Heart left ventricle (tissue), 16 donors: Measurements from ENCODE around the gene RNF183. TPM values are rescaled to one million over a fixed set of nuclear protein-coding genes. Genes with fewer than 3 reads are reported as not detected.

Experiments
- ATAC-seq, 4 donors: fragments of 200-7000 bp; cut with Tn5 transposase; one replicate each; pipeline ENCODE4 v1.9.1; 2020 to 2022; ENCODE audit warnings: moderate library complexity in 4 of 4, mild to moderate bottlenecking in 3 of 4, moderate number of reproducible peaks in 1 of 4
- DNase-seq, 5 donors: peaks; one replicate each; pipeline ENCODE4 v3.0.0-alpha.2; 2020
- H3K27ac ChIP-seq, 12 donors: fragments of 200-600 bp; sonication (generic) in 4 of 12; one replicate each; pipeline versions ENCODE4 v1.5.0 to v1.8.0; 2016 to 2022; ENCODE audit warnings: mild to moderate bottlenecking in 2 of 12
- H3K27me3 ChIP-seq, 9 donors: fragments of 200-600 bp; sonication (generic) in 2 of 9; one replicate each; pipeline versions ENCODE4 v1.5.1 to v1.8.0; 2016 to 2022; ENCODE audit warnings: mild to moderate bottlenecking in 3 of 9
- H3K36me3 ChIP-seq, 9 donors: fragments of 200-600 bp; sonication (generic) in 2 of 9; one replicate each; pipeline versions ENCODE4 v1.5.0 to v1.8.0; 2018 to 2022; ENCODE audit warnings: mild to moderate bottlenecking in 2 of 9
- H3K4me1 ChIP-seq, 12 donors: fragments of 200-600 bp; sonication (generic) in 4 of 12; one replicate each; pipeline versions ENCODE4 v1.5.0 to v1.8.0; 2016 to 2022; ENCODE audit warnings: mild to moderate bottlenecking in 3 of 12
- H3K4me3 ChIP-seq, 12 donors: fragments of 200-600 bp; sonication (generic) in 4 of 12; one replicate each; pipeline versions ENCODE4 v1.5.0 to v1.8.0; 2017 to 2022; ENCODE audit warnings: mild to moderate bottlenecking in 9 of 12, moderate library complexity in 4 of 12
- H3K9me3 ChIP-seq, 12 donors: fragments of 200-600 bp; sonication (generic) in 4 of 12; one replicate each; pipeline versions ENCODE4 v1.5.0 to v1.8.0; 2016 to 2022; ENCODE audit warnings: mild to moderate bottlenecking in 1 of 12
- POLR2A ChIP-seq, 2 donors: fragments of 450-650 bp; IDR thresholded peaks; one replicate each; pipeline ENCODE4 v1.6.1; 2017; ENCODE audit warnings: antibody characterized with exemption in 2 of 2, mild to moderate bottlenecking in 2 of 2, moderate library complexity in 2 of 2
- WGBS, 4 donors: extraction: QIAGEN DNeasy Blood & Tissue Kit in 2 of 4; methylation state at CpG; one replicate each; pipeline versions ENCODE4 v1.1.5 to v1.1.7; 2013 to 2018; 5-methylcytosine and 5-hydroxymethylcytosine counted together
- intact Hi-C, 10 donors: fragments of 100-400 bp; cut with DNase I; formaldehyde crosslinking; loops; one replicate each; pipeline versions ENCODE4 v1.11.1 to v1.14.2; 2022
- polyA plus RNA-seq, 2 donors: library from polyadenylated mRNA; stranded (reverse); fragments of 200-250 nt; gene quantifications; one replicate each; pipeline ENCODE4 v1.2.3, GENCODE V29; 2013
- total RNA-seq, 9 donors: library from RNA; depleted of rRNA in 2 of 9; stranded (reverse); fragments of >200 nt in 2 of 9; fragmentation: NEBNext Ultra II Directional in 3 of 9; extraction: Animal tissue kit (Norgen Biotek cat#: 25700) in 3 of 9; gene quantifications; one replicate each; pipeline versions ENCODE4 v1.1.0 to v1.2.4, GENCODE V29; 2016 to 2023
- TF ChIP-seq, protein P1 (sequence below), 12 donors: fragments of 200-600 bp; sonication (generic) in 4 of 12; IDR thresholded peaks; one replicate each; pipeline versions ENCODE4 v1.5.0 to v1.8.0; 2018 to 2022; ENCODE audit warnings: antibody characterized with exemption in 12 of 12, mild to moderate bottlenecking in 5 of 12
- donor health status: ischemic (EF 13 %, LVEDD 7.1; RV severe dilation, severe dysfunction).
- donor health status: healthy with polysubstance abuse.
- donor health status: DM: no; HTN: yes; CAD: no.
- donor health status: DM: no; HTN: no; CAD: no.
- donor health status: ischemic (EF 25% LVEDD 6.9; RV normal size, moderate dysfunction).
- donor health status: ischemic (EF 25% LVEDD 5.7; RV mildly dilated, moderate dysfunction).
- donor health status: healthy.
- donor health status: DM: yes; HTN: yes; CAD: no.
- donor health status: ischemic (EF 35%, LVEDD 5.7; RV mildly dilated, moderate dysfunction).
- donor health status: nonischemic (EF 11% LVEDD 7.7; RV severe dilation, severe dysfunction).
- donor health status: DM: yes; HTN: yes; CAD: no.
- donor health status: PGD.
- donor health status: ischemic (EF 29% LVEDD 5.4; RV normal size, mild dysfunction).
- donor health status: nonischemic (EF 23%, LVEDD 6.1; RV moderate dilation, normal function).

RNF183 gene
- total and polyA plus RNA-seq, 11 donors: 0.04 TPM; not detected in 10

DNA sequence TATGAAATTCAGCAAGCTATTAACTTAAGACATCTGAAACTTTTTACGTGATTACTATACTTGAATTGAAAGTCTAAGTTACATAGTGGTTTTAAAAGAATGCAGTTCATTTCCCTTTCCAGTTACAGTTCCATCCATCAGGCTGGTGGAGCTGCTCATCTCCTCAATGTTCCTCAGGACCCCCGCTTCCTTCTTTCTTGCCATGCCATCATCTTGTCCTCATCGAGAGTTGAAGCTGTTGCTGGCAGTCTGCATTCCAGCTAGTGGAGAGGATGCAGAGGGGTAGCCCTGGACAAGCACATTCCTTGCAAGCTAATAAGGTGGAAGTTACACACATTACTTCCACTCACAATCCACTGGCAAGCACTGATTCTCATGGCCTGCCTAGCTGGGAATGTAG lies 8.8 kb upstream of the RNF183 start:
- Histone ChIP-seq H3K4me3 (no peak overlapping the region), H3K27ac (no peak overlapping the region), H3K27me3 (no peaks in the 10 kb centered on the region), H3K4me1 (peaks cover 0 to 22% (median 9%) of the 10 kb centered on the region in 12 donors), H3K9me3 (no peaks in the 10 kb centered on the region), H3K36me3 (peaks cover 0 to 9% (median under 1%) of the 10 kb centered on the region in 9 donors)
- DNase-seq (no peak), ATAC-seq (no peak)
- no peak for TF ChIP-seq POLR2A (IDR thresholded peaks at IDR 0.05)
- TF ChIP-seq, protein P1, sequence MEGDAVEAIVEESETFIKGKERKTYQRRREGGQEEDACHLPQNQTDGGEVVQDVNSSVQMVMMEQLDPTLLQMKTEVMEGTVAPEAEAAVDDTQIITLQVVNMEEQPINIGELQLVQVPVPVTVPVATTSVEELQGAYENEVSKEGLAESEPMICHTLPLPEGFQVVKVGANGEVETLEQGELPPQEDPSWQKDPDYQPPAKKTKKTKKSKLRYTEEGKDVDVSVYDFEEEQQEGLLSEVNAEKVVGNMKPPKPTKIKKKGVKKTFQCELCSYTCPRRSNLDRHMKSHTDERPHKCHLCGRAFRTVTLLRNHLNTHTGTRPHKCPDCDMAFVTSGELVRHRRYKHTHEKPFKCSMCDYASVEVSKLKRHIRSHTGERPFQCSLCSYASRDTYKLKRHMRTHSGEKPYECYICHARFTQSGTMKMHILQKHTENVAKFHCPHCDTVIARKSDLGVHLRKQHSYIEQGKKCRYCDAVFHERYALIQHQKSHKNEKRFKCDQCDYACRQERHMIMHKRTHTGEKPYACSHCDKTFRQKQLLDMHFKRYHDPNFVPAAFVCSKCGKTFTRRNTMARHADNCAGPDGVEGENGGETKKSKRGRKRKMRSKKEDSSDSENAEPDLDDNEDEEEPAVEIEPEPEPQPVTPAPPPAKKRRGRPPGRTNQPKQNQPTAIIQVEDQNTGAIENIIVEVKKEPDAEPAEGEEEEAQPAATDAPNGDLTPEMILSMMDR (IDR thresholded peaks at IDR 0.05): no peak
- 84 to 91% (median 88%) methylated on average over 3 of the region's 3 CpGs for WGBS, 4 donors
- intact Hi-C loops: loop anchor here in 4 of 10 donors (2.0 to 10.0 kb wide), 6 partner anchors 87 to 353 kb away; partner anchors contain the start of gene ALAD (in 1 of the 4)

DNA sequence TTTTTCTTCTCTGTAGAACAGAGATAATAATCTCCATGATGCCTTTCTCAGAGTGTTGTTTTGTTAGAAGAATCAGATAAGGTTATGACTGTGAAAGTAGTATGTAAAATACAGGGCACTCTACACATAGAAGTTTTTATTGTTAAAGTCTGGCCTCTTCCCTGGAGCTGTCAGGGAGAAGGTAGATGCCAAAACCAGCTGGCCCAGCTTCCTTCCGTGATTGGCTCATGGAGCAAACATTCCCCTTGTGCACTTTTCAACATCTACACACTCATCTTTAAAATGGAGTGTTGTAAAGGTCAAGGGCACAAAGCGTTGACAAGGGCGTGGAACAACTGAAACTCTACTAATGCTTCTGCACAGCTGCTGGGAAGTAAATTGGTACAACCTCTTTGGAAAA lies 7.4 kb upstream of the RNF183 start:
- no peaks in the 10 kb centered on the region for H3K9me3 ChIP-seq
- H3K27me3 ChIP-seq: no peaks in the 10 kb centered on the region
- DNase-seq: peak in 3 of 5 donors; percentile 26 to 65 (median 43)
- peak overlapping the region in 6 of 12 donors; percentile 16 to 73 (median 50) for H3K27ac ChIP-seq
- peak in 3 of 4 donors; percentile 86 to 92 (median 89) for ATAC-seq
- H3K4me3 ChIP-seq: no peak overlapping the region
- 14 to 33% (median 23%) methylated on average over 3 of the region's 3 CpGs for WGBS, 4 donors
- intact Hi-C loops: loop anchor here in 5 of 10 donors (1.0 to 10.0 kb wide), 8 partner anchors 88 to 354 kb away; partner anchors contain the start of genes ALAD (in 2 of the 5), C9orf43 (in 1 of the 5) and POLE3 (in 1 of the 5)
- H3K36me3 ChIP-seq: no peaks in the 10 kb centered on the region
- TF ChIP-seq, protein P1 (IDR thresholded peaks at IDR 0.05): no peak
- no peak for TF ChIP-seq POLR2A (IDR thresholded peaks at IDR 0.05)
- peaks cover 0 to 22% (median 9%) of the 10 kb centered on the region in 12 donors for H3K4me1 ChIP-seq

DNA sequence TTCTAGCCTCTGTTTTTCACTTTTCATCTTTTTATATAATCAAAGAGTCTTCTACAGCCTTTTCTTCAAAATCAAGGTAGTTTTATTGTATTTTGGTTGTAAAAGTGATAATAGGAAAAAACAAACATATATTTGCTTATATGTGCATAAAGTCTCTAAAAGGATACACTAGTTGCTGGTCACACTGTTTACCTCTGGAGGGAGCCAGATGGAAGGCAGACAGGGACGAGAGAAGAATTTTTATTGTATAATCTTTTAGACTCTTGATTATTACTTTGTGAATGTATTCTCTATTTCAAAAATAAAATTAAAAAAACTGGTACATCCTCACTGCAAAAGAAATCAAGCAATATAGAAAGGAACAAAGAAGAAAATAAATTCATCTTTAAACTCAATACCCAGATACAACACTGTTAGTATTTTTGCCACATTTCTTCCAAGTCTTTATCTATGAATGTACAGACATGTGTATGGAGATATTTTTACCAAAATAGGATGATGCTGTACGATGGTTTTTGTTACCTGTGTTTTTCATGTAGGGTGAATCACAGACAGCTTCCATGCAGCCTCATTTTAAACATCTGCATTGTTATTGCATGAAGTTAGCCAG lies 6.1 kb upstream of the RNF183 start:
- Histone ChIP-seq H3K27ac (peak overlapping the region in 3 of 12 donors; percentile 16 to 73 (median 71)), H3K36me3 (no peaks in the 10 kb centered on the region), H3K9me3 (no peaks in the 10 kb centered on the region), H3K4me1 (peaks cover 0 to 22% (median 9%) of the 10 kb centered on the region in 12 donors), H3K27me3 (no peaks in the 10 kb centered on the region), H3K4me3 (no peak overlapping the region)
- intact Hi-C loops: loop anchor here in 7 of 10 donors (2.0 to 10.0 kb wide), 6 partner anchors 93 to 349 kb away; partner anchors contain the start of gene ALAD (in 1 of the 7)
- TF ChIP-seq, protein P1 (IDR thresholded peaks at IDR 0.05): peak; percentile 56 to 83 (median 65)
- TF ChIP-seq POLR2A (IDR thresholded peaks at IDR 0.05): no peak
- peak in 2 of 4 donors; percentile 63 to 64 for ATAC-seq
- no peak for DNase-seq
- WGBS, 4 donors: 5 to 10% (median 6%) methylated on average over 2 of the region's 2 CpGs

DNA sequence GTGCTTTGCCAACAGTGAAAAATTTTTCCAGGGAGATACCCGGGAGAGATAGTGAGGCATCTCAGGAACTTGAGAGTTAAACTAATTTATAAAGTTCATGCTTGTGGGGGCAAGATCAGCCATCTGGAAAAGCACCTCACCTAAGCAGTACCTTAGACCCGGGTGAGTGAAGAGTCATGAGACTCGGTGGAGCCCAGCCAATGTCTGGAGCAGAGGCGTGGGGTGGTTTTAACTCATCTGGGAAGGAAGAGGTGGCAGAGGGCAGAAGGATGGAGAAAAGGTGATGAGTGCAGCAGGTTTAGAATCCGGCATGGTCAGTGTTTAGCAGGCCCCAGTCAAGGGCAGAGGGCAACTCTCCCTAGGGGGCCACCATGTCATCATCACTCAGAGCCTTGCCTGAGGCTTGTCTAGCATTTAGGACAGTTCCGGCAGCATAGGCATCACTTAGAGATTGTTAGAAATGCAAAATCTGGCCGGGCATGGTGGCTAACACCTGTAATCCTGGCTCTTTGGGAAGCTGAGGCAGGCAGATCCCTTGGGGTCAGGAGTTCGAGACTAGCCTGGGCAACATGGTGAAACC lies 4.3 kb upstream of the RNF183 start:
- WGBS, 4 donors: 57 to 69% (median 59%) methylated on average over 8 of the region's 8 CpGs
- no peak for TF ChIP-seq POLR2A (IDR thresholded peaks at IDR 0.05)
- TF ChIP-seq, protein P1 (IDR thresholded peaks at IDR 0.05): no peak
- no peak for ATAC-seq
- H3K4me1 ChIP-seq: peaks cover 0 to 22% (median 9%) of the 10 kb centered on the region in 12 donors
- intact Hi-C loops: loop anchor here in 4 of 10 donors (5.0 to 10.0 kb wide), 4 partner anchors 95 to 347 kb away; partner anchors contain the start of gene ALAD (in 1 of the 4)
- no peaks in the 10 kb centered on the region for H3K36me3 ChIP-seq
- H3K9me3 ChIP-seq: no peaks in the 10 kb centered on the region
- no peak overlapping the region for H3K4me3 ChIP-seq
- no peak for DNase-seq
- H3K27ac ChIP-seq: no peak overlapping the region
- H3K27me3 ChIP-seq: no peaks in the 10 kb centered on the region
